BLaER1 (cell line): Measurements from ENCODE around the gene FURIN.

Experiments used
- H3K27ac ChIP-seq: shearing (Covaris generic); formaldehyde crosslinking; 2 replicates; pipeline ENCODE4 v1.8.1; 2022
- H3K27me3 ChIP-seq: shearing (Covaris generic); formaldehyde crosslinking; 2 replicates; pipeline ENCODE4 v1.8.1; 2022
- H3K36me3 ChIP-seq: shearing (Covaris generic); formaldehyde crosslinking; 2 replicates; pipeline ENCODE4 v1.8.1; 2022
- H3K4me1 ChIP-seq: shearing (Covaris generic); formaldehyde crosslinking; 2 replicates; pipeline ENCODE4 v1.8.1; 2022
- H3K4me2 ChIP-seq: shearing (Covaris generic); formaldehyde crosslinking; 2 replicates; pipeline ENCODE4 v1.8.1; 2022
- H3K4me3 ChIP-seq: shearing (Covaris generic); formaldehyde crosslinking; 2 replicates; pipeline ENCODE4 v1.8.1; 2022
- H3K9ac ChIP-seq: shearing (Covaris generic); formaldehyde crosslinking; 2 replicates; pipeline ENCODE4 v1.8.1; 2022
- H3K9me3 ChIP-seq: shearing (Covaris generic); formaldehyde crosslinking; 2 replicates; pipeline ENCODE4 v1.8.1; 2022
- H4K20me1 ChIP-seq: shearing (Covaris generic); formaldehyde crosslinking; 2 replicates; pipeline ENCODE4 v1.8.1; 2022
- Cebpa-rat ChIP-seq: shearing (Covaris generic); IDR thresholded peaks from 2 replicates; pipeline ENCODE4 v1.8.1; 2022

FURIN gene

GRCh38 chr15:90828111-90828510, 40.3 kb upstream of the FURIN start:
- Histone ChIP-seq H3K9me3 (peaks cover 13% of the 10 kb centered on the region), H4K20me1 (no peaks in the 10 kb centered on the region), H3K4me2 (peak overlapping the region; percentile 72), H3K36me3 (no peaks in the 10 kb centered on the region), H3K27me3 (no peaks in the 10 kb centered on the region), H3K4me1 (peaks cover 59% of the 10 kb centered on the region), H3K27ac (no peak overlapping the region), H3K4me3 (no peak overlapping the region), H3K9ac (no peak overlapping the region)
- TF ChIP-seq Cebpa-rat = no peak

- Histone ChIP-seq H3K36me3 (no peaks in the 10 kb centered on the region), H4K20me1 (no peaks in the 10 kb centered on the region), H3K4me2 (peak overlapping the region; percentile 72), H3K9ac (no peak overlapping the region), H3K27ac (no peak overlapping the region), H3K27me3 (no peaks in the 10 kb centered on the region), H3K4me1 (peaks cover 52% of the 10 kb centered on the region), H3K9me3 (peaks cover 13% of the 10 kb centered on the region), H3K4me3 (no peak overlapping the region)
- no peak for TF ChIP-seq Cebpa-rat
These were observed 39.3 kb upstream of the FURIN start for GRCh38 chr15:90829126-90829525.

GRCh38 chr15:90829942-90830440, 38.4 kb upstream of the FURIN start:
- TF ChIP-seq Cebpa-rat = no peak
- H3K9me3 ChIP-seq = peaks cover 13% of the 10 kb centered on the region
- H3K4me3 ChIP-seq = 0 out of 2 replicates have a peak overlapping the region, but pooled peaks have one; percentile 23
- H3K36me3 ChIP-seq = no peaks in the 10 kb centered on the region
- 0 out of 2 replicates have a peak overlapping the region, but pooled peaks have one; percentile 30 for H3K27ac ChIP-seq
- H3K4me2 ChIP-seq = peak overlapping the region; percentile 72
- H3K9ac ChIP-seq = peak overlapping the region; percentile 0; the same call in 1 of the 2 replicates
- H3K27me3 ChIP-seq = no peaks in the 10 kb centered on the region
- H4K20me1 ChIP-seq = no peaks in the 10 kb centered on the region
- peaks cover 47% of the 10 kb centered on the region for H3K4me1 ChIP-seq

- H4K20me1 ChIP-seq = no peaks in the 10 kb centered on the region
- no peaks in the 10 kb centered on the region for H3K27me3 ChIP-seq
- H3K9me3 ChIP-seq = no peaks in the 10 kb centered on the region
- H3K4me2 ChIP-seq = no peak overlapping the region
- peaks cover 52% of the 10 kb centered on the region for H3K4me1 ChIP-seq
- H3K4me3 ChIP-seq = no peak overlapping the region
- TF ChIP-seq Cebpa-rat = no peak
- H3K36me3 ChIP-seq = no peaks in the 10 kb centered on the region
- H3K27ac ChIP-seq = no peak overlapping the region
- H3K9ac ChIP-seq = no peak overlapping the region
These were observed 33.8 kb upstream of the FURIN start for GRCh38 chr15:90834626-90835025.

GRCh38 chr15:90836296-90836871, 32.0 kb upstream of the FURIN start:
- Histone ChIP-seq H3K9me3 (no peaks in the 10 kb centered on the region), H3K4me1 (peaks cover 52% of the 10 kb centered on the region), H3K27me3 (no peaks in the 10 kb centered on the region), H4K20me1 (no peaks in the 10 kb centered on the region), H3K4me2 (peak overlapping the region; percentile 90), H3K9ac (no peak overlapping the region), H3K27ac (no peak overlapping the region), H3K4me3 (no peak overlapping the region), H3K36me3 (no peaks in the 10 kb centered on the region)
- TF ChIP-seq Cebpa-rat = no peak

- Histone ChIP-seq H3K27ac (no peak overlapping the region), H3K9me3 (no peaks in the 10 kb centered on the region), H3K4me1 (peaks cover 52% of the 10 kb centered on the region), H3K27me3 (no peaks in the 10 kb centered on the region), H3K9ac (no peak overlapping the region), H4K20me1 (no peaks in the 10 kb centered on the region), H3K4me2 (peak overlapping the region; percentile 90), H3K36me3 (0 out of 2 replicates have a peak, but pooled peaks cover 5% of the 10 kb centered on the region), H3K4me3 (no peak overlapping the region)
- TF ChIP-seq Cebpa-rat = no peak
These were observed 31.3 kb upstream of the FURIN start for GRCh38 chr15:90837094-90837493.

GRCh38 chr15:90838139-90838538, 30.2 kb upstream of the FURIN start:
- H3K36me3 ChIP-seq = peaks cover 14% of the 10 kb centered on the region; the same call in 1 of the 2 replicates
- H3K9ac ChIP-seq = no peak overlapping the region
- peak overlapping the region; percentile 90 for H3K4me2 ChIP-seq
- H4K20me1 ChIP-seq = no peaks in the 10 kb centered on the region
- no peaks in the 10 kb centered on the region for H3K27me3 ChIP-seq
- no peak for TF ChIP-seq Cebpa-rat
- no peak overlapping the region for H3K4me3 ChIP-seq
- no peak overlapping the region; the same call in 1 of the 2 replicates for H3K27ac ChIP-seq
- H3K9me3 ChIP-seq = no peaks in the 10 kb centered on the region
- H3K4me1 ChIP-seq = peaks cover 52% of the 10 kb centered on the region

- no peaks in the 10 kb centered on the region for H3K27me3 ChIP-seq
- no peaks in the 10 kb centered on the region for H4K20me1 ChIP-seq
- H3K9ac ChIP-seq = no peak overlapping the region
- H3K9me3 ChIP-seq = no peaks in the 10 kb centered on the region
- peaks cover 52% of the 10 kb centered on the region for H3K4me1 ChIP-seq
- H3K4me3 ChIP-seq = no peak overlapping the region
- no peak overlapping the region; the same call in 1 of the 2 replicates for H3K27ac ChIP-seq
- peaks cover 17% of the 10 kb centered on the region; the same call in 1 of the 2 replicates for H3K36me3 ChIP-seq
- TF ChIP-seq Cebpa-rat = no peak
- H3K4me2 ChIP-seq = peak overlapping the region; percentile 90
These were observed 29.8 kb upstream of the FURIN start for GRCh38 chr15:90838544-90838943.

GRCh38 chr15:90839187-90840071, 29.0 kb upstream of the FURIN start:
- Histone ChIP-seq H3K9ac (peak overlapping the region; percentile 81), H3K9me3 (no peaks in the 10 kb centered on the region), H3K4me3 (peak overlapping the region; percentile 64), H4K20me1 (no peaks in the 10 kb centered on the region), H3K27ac (peak overlapping the region; percentile 91), H3K27me3 (no peaks in the 10 kb centered on the region), H3K4me1 (peaks cover 53% of the 10 kb centered on the region), H3K36me3 (peaks cover 18% of the 10 kb centered on the region; the same call in 1 of the 2 replicates), H3K4me2 (peak overlapping the region; percentile 90)
- no peak for TF ChIP-seq Cebpa-rat
